Hepatocyte (in vitro differentiated cells): ENCODE measurements around the gene GGNBP2.

ENCODE experiments used
- EZH2 ChIP-seq: fragments of 200-600 bp; sonication (generic); IDR thresholded peaks from 2 replicates; pipeline ENCODE4 v1.6.1; 2016; ENCODE audit warnings: antibody characterized with exemption, mild to moderate bottlenecking, borderline replicate concordance
- TF ChIP-seq, protein P1 (sequence below): fragments of 200-600 bp; sonication (generic); IDR thresholded peaks from 2 replicates; pipeline ENCODE4 v1.5.1; 2016; ENCODE audit warnings: antibody characterized with exemption, mild to moderate bottlenecking; ENCODE audit not compliant: poor library complexity

DNA sequence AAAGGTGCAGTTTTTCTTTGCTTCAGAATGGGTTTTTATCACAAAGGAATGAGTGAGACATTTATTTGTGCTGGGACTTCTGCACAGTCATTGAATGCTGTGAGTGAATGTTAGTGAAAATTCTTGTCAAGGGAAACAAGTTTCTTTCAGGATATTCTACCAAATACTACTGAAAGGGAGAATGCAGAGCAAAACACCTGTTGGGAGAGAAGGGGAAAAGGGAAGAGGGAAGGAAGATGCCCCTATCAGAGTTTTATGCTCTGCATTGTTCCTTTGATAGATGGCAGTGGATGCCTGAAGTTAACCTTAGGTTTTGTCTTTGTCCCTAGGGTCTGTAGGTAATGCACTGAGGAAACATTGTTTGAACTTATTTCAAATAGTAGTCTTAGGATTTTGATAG, 3.1 kb downstream of the GGNBP2 start:
- no peak for TF ChIP-seq EZH2
- TF ChIP-seq, protein P1, sequence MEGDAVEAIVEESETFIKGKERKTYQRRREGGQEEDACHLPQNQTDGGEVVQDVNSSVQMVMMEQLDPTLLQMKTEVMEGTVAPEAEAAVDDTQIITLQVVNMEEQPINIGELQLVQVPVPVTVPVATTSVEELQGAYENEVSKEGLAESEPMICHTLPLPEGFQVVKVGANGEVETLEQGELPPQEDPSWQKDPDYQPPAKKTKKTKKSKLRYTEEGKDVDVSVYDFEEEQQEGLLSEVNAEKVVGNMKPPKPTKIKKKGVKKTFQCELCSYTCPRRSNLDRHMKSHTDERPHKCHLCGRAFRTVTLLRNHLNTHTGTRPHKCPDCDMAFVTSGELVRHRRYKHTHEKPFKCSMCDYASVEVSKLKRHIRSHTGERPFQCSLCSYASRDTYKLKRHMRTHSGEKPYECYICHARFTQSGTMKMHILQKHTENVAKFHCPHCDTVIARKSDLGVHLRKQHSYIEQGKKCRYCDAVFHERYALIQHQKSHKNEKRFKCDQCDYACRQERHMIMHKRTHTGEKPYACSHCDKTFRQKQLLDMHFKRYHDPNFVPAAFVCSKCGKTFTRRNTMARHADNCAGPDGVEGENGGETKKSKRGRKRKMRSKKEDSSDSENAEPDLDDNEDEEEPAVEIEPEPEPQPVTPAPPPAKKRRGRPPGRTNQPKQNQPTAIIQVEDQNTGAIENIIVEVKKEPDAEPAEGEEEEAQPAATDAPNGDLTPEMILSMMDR, result no peak
